K562 (cell line): ENCODE measurements around the gene PPARD. TPM values are rescaled to one million over a fixed set of nuclear protein-coding genes. Genes with fewer than 3 reads are reported as not detected.

Source experiments
- CTBP1 ChIP-seq: fragments of 450-650 bp; IDR thresholded peaks from 2 replicates; pipeline ENCODE4 v1.6.1; 2016; ENCODE audit warnings: borderline replicate concordance
- DPF2 ChIP-seq: fragments of 450-650 bp; IDR thresholded peaks from 2 replicates; pipeline ENCODE4 v1.6.1; 2016
- FOXA3 ChIP-seq, 2 experiments: fragments of 450-650 bp in 1 of 2; sonication (generic) in 1 of 2; formaldehyde crosslinking; IDR thresholded peaks in 1 of 2; conservative IDR thresholded peaks in 1 of 2; 2 replicates each; pipeline versions ENCODE4 v1.4.0 to v1.8.0; 2020 to 2022; ENCODE audit warnings: mild to moderate bottlenecking in 2 of 2, missing genetic modification reagents in 1 of 2
- NBN ChIP-seq: fragments of 450-650 bp; IDR thresholded peaks from 2 replicates; pipeline ENCODE4 v1.6.1; 2016; ENCODE audit warnings: low read depth, mild to moderate bottlenecking
- RBM39 ChIP-seq: fragments of 200-400 bp; formaldehyde crosslinking; optimal IDR thresholded peaks from 2 replicates; pipeline ENCODE3; 2018; ENCODE audit warnings: low read depth, low read length
- RERE ChIP-seq: sonication (generic); formaldehyde crosslinking; IDR thresholded peaks from 2 replicates; pipeline ENCODE4 v1.8.0; 2023; ENCODE audit warnings: missing genetic modification reagents, mild to moderate bottlenecking, borderline replicate concordance
- SIN3A ChIP-seq, 2 experiments: fragments of 150-350 bp in 1 of 2; IDR thresholded peaks; 2 replicates each; pipeline ENCODE4 v1.6.1; 2011 to 2016; ENCODE audit warnings: borderline replicate concordance in 2 of 2, low read depth in 2 of 2, low read length in 2 of 2, mild to moderate bottlenecking in 2 of 2, moderate library complexity in 2 of 2; ENCODE audit not compliant: control insufficient read depth in 1 of 2
- SIRT6 ChIP-seq: IDR thresholded peaks from one replicate; pipeline ENCODE4 v1.6.1; 2012; ENCODE audit warnings: low read depth, mild to moderate bottlenecking, control low read depth, inconsistent platforms, low read length, moderate library complexity
- ZNF133 ChIP-seq: fragments of 250-450 bp; sonication (Bioruptor Pico); IDR thresholded peaks from 2 replicates; pipeline ENCODE4 v1.4.0; 2020; ENCODE audit warnings: mild to moderate bottlenecking
- polyA plus RNA-seq, 8 experiments: library from polyadenylated mRNA; depleted of rRNA in 4 of 8; stranded (reverse) in 5 of 8; unstranded in 3 of 8; fragments of >200 nt; fragmentation: Nextera tagmentation in 2 of 8; fragmentation: Illumina TruSeq in 1 of 8; extraction: Ambion mirVana in 2 of 8; extraction: Trizol in 1 of 8; gene quantifications; 2 replicates each; pipeline versions ENCODE4 v1.2.1 to v1.2.3, GENCODE V29; 2011 to 2014; ENCODE audit warnings: inconsistent platforms in 1 of 8, missing spikeins in 1 of 8
- total RNA-seq, 7 experiments: library from RNA; depleted of rRNA in 6 of 7; stranded (reverse); fragments of >200 nt in 6 of 7; fragmentation: Illumina TruSeq in 2 of 7; extraction: Trizol in 2 of 7; gene quantifications; 2 replicates each; pipeline versions ENCODE4 v1.2.1 to v1.2.3, GENCODE V29; 2011 to 2021; ENCODE audit warnings: low replicate concordance in 1 of 7

PPARD gene
- total and polyA plus RNA-seq, 9 of the 15 experiments (the other 6 are each of a cell fraction or from before 2014, with no cell fraction given), result 0.14 to 13.2 (median 3.8) TPM

GRCh38 chr6:35469751-35470662, 127.6 kb downstream of the PPARD start (continued):
- TF ChIP-seq RERE (CRISPR knock-in tag), result no peak
- peak; percentile 75 for TF ChIP-seq SIRT6
- no peak for TF ChIP-seq ZNF133 (CRISPR knock-in tag)
- peak; percentile 22; the same call in 1 of the 2 replicates for TF ChIP-seq CTBP1
- no peak for TF ChIP-seq NBN
- TF ChIP-seq RBM39, result peak; percentile 27
- no peak for TF ChIP-seq DPF2
- peak in 1 of 2 experiments; percentile 65; a peak in 2 of 4 replicates for TF ChIP-seq FOXA3 (CRISPR knock-in tag; conservative IDR thresholded peaks at IDR 0.05 in 1 of 2, IDR thresholded peaks at IDR 0.05 in 1 of 2)
- peak in 1 of 2 experiments; percentile 20; a peak in 1 of 4 replicates for TF ChIP-seq SIN3A (IDR thresholded peaks at IDR 0.05; ENCODE audit: borderline replicate concordance in 2 of 2, control insufficient read depth in 1 of 2, low read depth in 2 of 2, low read length in 2 of 2)
